ENCODE results near the gene PXT1. TPM values are rescaled to one million over a fixed set of nuclear protein-coding genes. Genes with fewer than 3 reads are reported as not detected.

PXT1 gene
- total and polyA plus RNA-seq, 9 of the 15 experiments (the other 6 are each of a cell fraction or from before 2014, with no cell fraction given), result 0.09 to 0.11 (median 0.10) TPM; not detected in 5

GRCh38 chr6:36340618-36341454 lies 101.8 kb downstream of the PXT1 start (continued):
- TF ChIP-seq RNF2 (IDR thresholded peaks at IDR 0.05), result peak; percentile 50; the same call in 1 of the 2 replicates
- TF ChIP-seq RBM34 (IDR thresholded peaks at IDR 0.05; ENCODE audit: borderline replicate concordance, insufficient read depth, low read length), result no peak
- TF ChIP-seq, protein P1, sequence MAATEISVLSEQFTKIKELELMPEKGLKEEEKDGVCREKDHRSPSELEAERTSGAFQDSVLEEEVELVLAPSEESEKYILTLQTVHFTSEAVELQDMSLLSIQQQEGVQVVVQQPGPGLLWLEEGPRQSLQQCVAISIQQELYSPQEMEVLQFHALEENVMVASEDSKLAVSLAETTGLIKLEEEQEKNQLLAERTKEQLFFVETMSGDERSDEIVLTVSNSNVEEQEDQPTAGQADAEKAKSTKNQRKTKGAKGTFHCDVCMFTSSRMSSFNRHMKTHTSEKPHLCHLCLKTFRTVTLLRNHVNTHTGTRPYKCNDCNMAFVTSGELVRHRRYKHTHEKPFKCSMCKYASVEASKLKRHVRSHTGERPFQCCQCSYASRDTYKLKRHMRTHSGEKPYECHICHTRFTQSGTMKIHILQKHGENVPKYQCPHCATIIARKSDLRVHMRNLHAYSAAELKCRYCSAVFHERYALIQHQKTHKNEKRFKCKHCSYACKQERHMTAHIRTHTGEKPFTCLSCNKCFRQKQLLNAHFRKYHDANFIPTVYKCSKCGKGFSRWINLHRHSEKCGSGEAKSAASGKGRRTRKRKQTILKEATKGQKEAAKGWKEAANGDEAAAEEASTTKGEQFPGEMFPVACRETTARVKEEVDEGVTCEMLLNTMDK (IDR thresholded peaks at IDR 0.05; ENCODE audit: borderline replicate concordance, insufficient read depth, low read depth, low read length, poor library complexity, severe bottlenecking), result peak; percentile 62
- no peak for TF ChIP-seq CHD2 (IDR thresholded peaks at IDR 0.05; ENCODE audit: low read depth, low read length)
- TF ChIP-seq, protein P2, sequence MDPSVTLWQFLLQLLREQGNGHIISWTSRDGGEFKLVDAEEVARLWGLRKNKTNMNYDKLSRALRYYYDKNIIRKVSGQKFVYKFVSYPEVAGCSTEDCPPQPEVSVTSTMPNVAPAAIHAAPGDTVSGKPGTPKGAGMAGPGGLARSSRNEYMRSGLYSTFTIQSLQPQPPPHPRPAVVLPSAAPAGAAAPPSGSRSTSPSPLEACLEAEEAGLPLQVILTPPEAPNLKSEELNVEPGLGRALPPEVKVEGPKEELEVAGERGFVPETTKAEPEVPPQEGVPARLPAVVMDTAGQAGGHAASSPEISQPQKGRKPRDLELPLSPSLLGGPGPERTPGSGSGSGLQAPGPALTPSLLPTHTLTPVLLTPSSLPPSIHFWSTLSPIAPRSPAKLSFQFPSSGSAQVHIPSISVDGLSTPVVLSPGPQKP (CRISPR knock-in tag; IDR thresholded peaks at IDR 0.05), result no peak
- TF ChIP-seq CTBP1 (IDR thresholded peaks at IDR 0.05; ENCODE audit: borderline replicate concordance), result peak; percentile 66; the same call in 1 of the 2 replicates
- 0 out of 2 replicates have a peak, but pooled peaks have one; percentile 14 for TF ChIP-seq ZNF431 (CRISPR knock-in tag; IDR thresholded peaks at IDR 0.05)
- no peak for TF ChIP-seq HBP1 (CRISPR knock-in tag; IDR thresholded peaks at IDR 0.05)
- TF ChIP-seq HCFC1 (IDR thresholded peaks at IDR 0.05; ENCODE audit: low read depth, low read length), result peak; percentile 50
- 0 out of 2 replicates have a peak, but pooled peaks have one; percentile 45 for TF ChIP-seq TEAD2 (tag; IDR thresholded peaks at IDR 0.05)
- TF ChIP-seq NEUROD1 (IDR thresholded peaks at IDR 0.05; ENCODE audit: borderline replicate concordance, low read depth, low read length, partially characterized antibody), result no peak
- 0 out of 2 replicates have a peak, but pooled peaks have one; percentile 15 for TF ChIP-seq DPF2 (IDR thresholded peaks at IDR 0.05)
- no peak for TF ChIP-seq DNMT1 (IDR thresholded peaks at IDR 0.05)
- peak; percentile 59; the same call in 1 of the 2 replicates for TF ChIP-seq TFAP4 (CRISPR knock-in tag; IDR thresholded peaks at IDR 0.05; ENCODE audit: borderline replicate concordance)
- no peak; a peak in 1 of 4 replicates for TF ChIP-seq ETV6 (IDR thresholded peaks at IDR 0.05; ENCODE audit: borderline replicate concordance in 1 of 2, low read depth in 2 of 2, low read length in 1 of 2)
- TF ChIP-seq ETV6 (CRISPR knock-in tag; IDR thresholded peaks at IDR 0.05; ENCODE audit: borderline replicate concordance), result no peak
- peak; percentile 24; the same call in 1 of the 2 replicates for TF ChIP-seq ATF3 (IDR thresholded peaks at IDR 0.05)
- TF ChIP-seq ATF3 (CRISPR knock-in tag; conservative IDR thresholded peaks at IDR 0.05), result no peak; the same call in none of the 2 replicates
- peak; percentile 84 for TF ChIP-seq SMC3 (conservative IDR thresholded peaks at IDR 0.05; ENCODE audit: insufficient read depth, low read depth, low read length)
- no peak for TF ChIP-seq NCOR1 (IDR thresholded peaks at IDR 0.05)
- TF ChIP-seq BHLHE40 (IDR thresholded peaks at IDR 0.05; ENCODE audit: low read length), result 0 out of 2 replicates have a peak, but pooled peaks have one; percentile 41
- TF ChIP-seq ZNF24 (IDR thresholded peaks at IDR 0.05), result peak; percentile 35; the same call in 1 of the 2 replicates
